Measurements from ENCODE around the gene USP34. TPM values are rescaled to one million over a fixed set of nuclear protein-coding genes. Genes with fewer than 3 reads are reported as not detected.

USP34 gene
- total and polyA plus RNA-seq, 2 of the 4 experiments (the other 2 are of a cell fraction), result 34.7 to 128 TPM

GRCh38 chr2:61221819-61222218, 249.1 kb downstream of the USP34 start:
- dilution Hi-C loops (cut with HindIII; ENCODE audit: low sequenced_read_pairs, unreplicated experiment), result no loop called here
- H3K36me3 ChIP-seq (ENCODE audit: control insufficient read depth, insufficient read depth, low read length), result peaks cover 25% of the 10 kb centered on the region

More at GRCh38 chr2:61221819-61222218, 249.1 kb downstream of the USP34 start:
- BruUV-seq (replicated peaks), result no TSS peak
- no peaks in the 10 kb centered on the region for H4K20me1 ChIP-seq (ENCODE audit: insufficient read depth, low read length)
- peaks cover 2 to 4% of the 10 kb centered on the region in 2 experiments; a peak in 3 of 4 replicates for H3K79me1 ChIP-seq (ENCODE audit: low read depth in 1 of 2, low read length in 2 of 2)
- CTCF ChIA-PET, result interaction anchor here (0.9 kb wide), 1 partner anchor 23 kb away, joined by 3 read pairs; no protein-coding TSS in a partner anchor
- TF ChIP-seq CEBPB (IDR thresholded peaks at IDR 0.05; ENCODE audit: low read depth, low read length) (no peak), MAZ (IDR thresholded peaks at IDR 0.05; ENCODE audit: borderline replicate concordance, low read depth, low read length) (no peak), RCOR1 (IDR thresholded peaks at IDR 0.05; ENCODE audit: insufficient replicate concordance, low read length) (no peak), NFE2L2 (IDR thresholded peaks at IDR 0.05; ENCODE audit: low read depth, low read length) (no peak), CHD1 (IDR thresholded peaks at IDR 0.05; ENCODE audit: low read depth, low read length) (no peak), MAFK (IDR thresholded peaks at IDR 0.05; ENCODE audit: low read depth, low read length) (no peak), RFX5 (IDR thresholded peaks at IDR 0.05; ENCODE audit: low read depth, low read length) (no peak), POLR2A (IDR thresholded peaks at IDR 0.05; ENCODE audit: low read depth, low read length) (no peak), SMC3 (IDR thresholded peaks at IDR 0.05; ENCODE audit: low read depth, low read length) (no peak), BHLHE40 (IDR thresholded peaks at IDR 0.05; ENCODE audit: low read depth, low read length) (no peak), FOS (IDR thresholded peaks at IDR 0.05; ENCODE audit: low read depth, low read length) (no peak)
- TF ChIP-seq, protein P1, sequence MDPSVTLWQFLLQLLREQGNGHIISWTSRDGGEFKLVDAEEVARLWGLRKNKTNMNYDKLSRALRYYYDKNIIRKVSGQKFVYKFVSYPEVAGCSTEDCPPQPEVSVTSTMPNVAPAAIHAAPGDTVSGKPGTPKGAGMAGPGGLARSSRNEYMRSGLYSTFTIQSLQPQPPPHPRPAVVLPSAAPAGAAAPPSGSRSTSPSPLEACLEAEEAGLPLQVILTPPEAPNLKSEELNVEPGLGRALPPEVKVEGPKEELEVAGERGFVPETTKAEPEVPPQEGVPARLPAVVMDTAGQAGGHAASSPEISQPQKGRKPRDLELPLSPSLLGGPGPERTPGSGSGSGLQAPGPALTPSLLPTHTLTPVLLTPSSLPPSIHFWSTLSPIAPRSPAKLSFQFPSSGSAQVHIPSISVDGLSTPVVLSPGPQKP (IDR thresholded peaks at IDR 0.05; ENCODE audit: borderline replicate concordance, low read depth, low read length), result no peak
- TF ChIP-seq, protein P2, sequence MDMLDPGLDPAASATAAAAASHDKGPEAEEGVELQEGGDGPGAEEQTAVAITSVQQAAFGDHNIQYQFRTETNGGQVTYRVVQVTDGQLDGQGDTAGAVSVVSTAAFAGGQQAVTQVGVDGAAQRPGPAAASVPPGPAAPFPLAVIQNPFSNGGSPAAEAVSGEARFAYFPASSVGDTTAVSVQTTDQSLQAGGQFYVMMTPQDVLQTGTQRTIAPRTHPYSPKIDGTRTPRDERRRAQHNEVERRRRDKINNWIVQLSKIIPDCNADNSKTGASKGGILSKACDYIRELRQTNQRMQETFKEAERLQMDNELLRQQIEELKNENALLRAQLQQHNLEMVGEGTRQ (IDR thresholded peaks at IDR 0.05; ENCODE audit: low read depth, low read length), result no peak
- H4K8ac ChIP-seq (ENCODE audit: low read depth in 2 of 2, low read length in 2 of 2), result no peak overlapping the region
- intact Hi-C loops (cut with micrococcal nuclease), result no loop called here
- H2AFZ ChIP-seq (replicated peaks; ENCODE audit: low read length, poor library complexity), result no peak overlapping the region
- no peak overlapping the region for H3K9ac ChIP-seq (ENCODE audit: low read depth, low read length)
- no peaks in the 10 kb centered on the region for H3K4me1 ChIP-seq (ENCODE audit: control insufficient read depth, insufficient read depth, low read length)
- in situ Hi-C loops (cut with MboI; ENCODE audit: low sequenced_read_pairs), result no loop called here
- no peak overlapping the region for H2AK9ac ChIP-seq (replicated peaks; ENCODE audit: low read depth, low read length, poor library complexity)
- no peak overlapping the region for H3K56ac ChIP-seq (ENCODE audit: extremely low read depth, insufficient read depth, low read length)
- no peak for ATAC-seq (ENCODE audit: low read depth)
- no peak for DNase-seq
- no peak overlapping the region for H3K4me3 ChIP-seq (ENCODE audit: insufficient read depth, low read depth, low read length)
- no peak overlapping the region for H3K27ac ChIP-seq (ENCODE audit: insufficient read depth, low read length)
- H4K91ac ChIP-seq (ENCODE audit: insufficient read depth, low read depth, low read length), result no peak overlapping the region
- no peak overlapping the region for H4K5ac ChIP-seq (ENCODE audit: low read depth, low read length)
- WGBS, 2 experiments (ENCODE audit: extremely low coverage in 2 of 2, insufficient read length in 1 of 2), result no CpG with 5 or more reads among the region's 5 CpGs
- no peak overlapping the region for H2BK15ac ChIP-seq (ENCODE audit: low read depth, low read length)
- no peaks in the 10 kb centered on the region for H3K9me3 ChIP-seq (ENCODE audit: control insufficient read depth, insufficient read depth, low read length)
- H3K4ac ChIP-seq (ENCODE audit: low read depth, low read length), result no peak overlapping the region
- no peak overlapping the region for H3K18ac ChIP-seq (ENCODE audit: low read depth, low read length)
- no peak overlapping the region for H2BK5ac ChIP-seq (ENCODE audit: low read depth, low read length, poor library complexity, severe bottlenecking)
- H3K4me2 ChIP-seq (ENCODE audit: low read depth, low read length), result no peak overlapping the region
- no peak overlapping the region for H3K23ac ChIP-seq (ENCODE audit: low read depth, low read length)
- H3K9me1 ChIP-seq (ENCODE audit: insufficient read depth, low read length), result peaks cover 9% of the 10 kb centered on the region
- H3K14ac ChIP-seq (replicated peaks; ENCODE audit: low read depth, low read length), result no peak overlapping the region
- no peak overlapping the region for H2AK5ac ChIP-seq (ENCODE audit: low read depth, low read length)
- no peaks in the 10 kb centered on the region for H3K27me3 ChIP-seq (ENCODE audit: control insufficient read depth, insufficient read depth, low read length)
- no peak overlapping the region for H2BK120ac ChIP-seq (ENCODE audit: low read depth, low read length)
- H2BK20ac ChIP-seq (ENCODE audit: low read depth, low read length), result no peak overlapping the region
- POLR2A ChIA-PET (ENCODE audit: unreplicated experiment), result no interaction called here

Measured in IMR-90 (cell line).